GM18517 (cell line): ENCODE data around the gene SLC5A11.
"Not testable (repeated sequence)": the region's sequence is repeated elsewhere in the genome, so short reads cannot be mapped to it uniquely, and the experiment has no call there.

Experiments used
- ATAC-seq: cut with Tn5 transposase; IDR thresholded peaks from one replicate; pipeline ENCODE4 v1.9.1; 2021; ENCODE audit warnings: mild to moderate bottlenecking, moderate library complexity; ENCODE audit not compliant: unreplicated experiment

SLC5A11 gene

GRCh38 chr16:24856871-24857270 is 11.1 kb downstream of the SLC5A11 start:
- ATAC-seq = not testable (repeated sequence)

DNA sequence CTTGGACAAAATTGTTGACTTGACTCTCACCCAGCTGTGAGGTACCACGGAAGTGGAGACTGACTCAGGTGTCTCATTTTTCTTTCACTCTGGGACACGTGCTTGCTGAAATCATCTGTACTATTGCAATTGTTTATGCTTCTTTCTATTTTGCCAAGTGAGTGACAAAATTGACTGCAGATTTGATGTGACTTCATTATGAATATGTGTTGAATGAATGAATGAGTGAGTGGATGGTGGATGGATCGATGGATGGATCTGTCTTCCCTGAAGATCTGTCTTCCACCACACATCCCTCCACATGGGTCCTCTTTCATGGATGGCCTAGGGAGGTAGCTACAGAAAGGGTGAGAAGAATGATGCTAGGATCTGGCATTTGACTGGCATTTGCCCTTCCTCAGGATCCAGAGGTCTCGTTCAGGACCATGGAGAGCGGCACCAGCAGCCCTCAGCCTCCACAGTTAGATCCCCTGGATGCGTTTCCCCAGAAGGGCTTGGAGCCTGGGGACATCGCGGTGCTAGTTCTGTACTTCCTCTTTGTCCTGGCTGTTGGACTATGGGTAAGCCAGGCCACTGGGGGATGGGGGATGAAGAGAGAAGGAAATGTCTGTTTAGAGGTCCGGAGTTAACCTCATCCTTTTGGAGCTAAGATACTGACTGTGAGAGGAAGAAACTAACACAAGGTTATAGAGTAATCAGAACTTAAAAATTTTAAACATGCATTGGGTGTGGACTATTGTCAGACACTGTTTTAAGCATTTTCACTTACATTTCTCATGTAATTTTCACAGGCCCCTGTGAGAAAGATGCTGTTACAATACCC is 12.7 kb downstream of the SLC5A11 start:
- ATAC-seq = no peak

DNA sequence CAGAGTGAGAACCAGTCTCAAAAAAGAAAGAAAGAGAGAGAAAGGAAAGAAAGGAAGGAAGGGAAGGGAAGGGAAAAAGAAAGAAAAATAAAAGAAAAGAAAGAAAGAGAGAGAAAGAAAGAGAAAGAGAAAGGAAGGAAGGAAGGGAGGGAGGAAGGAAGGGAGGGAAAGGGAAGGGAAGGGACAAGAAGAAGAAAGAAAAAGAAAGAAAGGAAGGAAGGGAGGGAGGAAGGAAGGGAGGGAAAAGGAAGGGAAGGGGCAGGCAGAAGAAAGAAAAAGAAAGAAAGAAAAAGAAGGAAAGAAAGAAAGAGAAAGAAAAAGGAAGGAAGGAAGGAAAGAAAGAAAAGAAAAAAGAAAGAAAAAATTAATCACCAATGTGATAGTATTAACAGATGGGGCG is 15.7 kb downstream of the SLC5A11 start:
- ATAC-seq = no peak

DNA sequence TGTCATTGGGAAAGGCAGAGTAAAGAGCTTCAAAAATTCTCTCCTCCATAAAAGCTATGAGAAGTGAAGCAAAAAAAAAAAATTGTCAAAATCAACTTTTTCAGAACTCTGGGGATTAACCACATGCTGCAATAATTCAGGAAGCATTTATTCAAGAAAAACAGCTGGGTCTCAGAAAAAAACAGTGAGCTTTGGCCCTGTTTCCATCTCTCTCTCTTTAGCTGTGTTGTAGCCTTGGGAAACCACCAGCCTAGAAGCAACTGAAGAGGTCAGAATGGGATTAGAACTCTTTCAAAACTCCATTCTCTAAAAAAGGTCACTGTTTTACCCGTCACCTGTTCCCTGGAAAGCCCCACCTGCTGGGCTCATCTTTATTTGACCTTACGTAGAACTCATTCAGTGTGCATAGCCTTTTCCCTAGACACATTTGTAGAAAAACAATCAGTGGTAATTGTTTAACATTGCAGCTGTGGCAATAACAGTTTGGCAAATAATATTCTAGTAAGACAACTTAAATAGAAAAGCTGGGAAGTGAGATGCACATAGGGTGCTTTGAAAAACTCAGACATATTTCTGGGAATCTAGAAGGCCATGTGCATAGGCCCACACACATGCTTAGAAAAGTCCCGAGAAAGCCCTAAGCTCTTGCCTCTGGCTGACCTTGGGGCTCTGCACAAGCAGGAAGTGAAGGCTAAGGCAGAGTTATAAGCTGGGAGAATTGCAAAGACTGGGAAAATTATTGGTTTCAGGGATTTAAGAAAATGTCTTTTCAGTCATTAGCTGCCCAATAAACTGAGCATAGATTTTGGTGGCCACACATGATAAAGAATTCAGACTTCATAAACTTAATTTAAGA is 18.0 kb downstream of the SLC5A11 start:
- no peak for ATAC-seq

DNA sequence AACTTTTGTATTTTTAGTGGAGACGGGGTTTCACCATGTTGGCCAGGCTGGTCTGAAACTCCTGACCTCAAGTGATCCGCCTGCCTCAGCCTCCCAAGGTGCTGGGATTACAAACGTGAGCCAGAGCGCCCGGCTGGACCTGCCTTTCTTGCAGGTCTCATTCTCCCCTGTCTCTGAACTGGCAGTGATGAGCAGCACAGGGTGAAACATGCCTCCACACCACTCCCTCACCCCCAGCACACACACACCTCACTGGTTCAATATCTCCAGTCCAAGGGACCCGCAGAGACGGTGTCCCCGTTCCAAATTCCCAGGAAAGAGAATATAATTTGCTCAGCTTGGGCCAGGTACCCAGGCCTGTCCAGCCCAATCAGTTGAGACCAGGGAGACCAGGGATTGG is 23.3 kb downstream of the SLC5A11 start:
- no peak for ATAC-seq

GRCh38 chr16:24871891-24872290 is 26.1 kb downstream of the SLC5A11 start:
- ATAC-seq = no peak

DNA sequence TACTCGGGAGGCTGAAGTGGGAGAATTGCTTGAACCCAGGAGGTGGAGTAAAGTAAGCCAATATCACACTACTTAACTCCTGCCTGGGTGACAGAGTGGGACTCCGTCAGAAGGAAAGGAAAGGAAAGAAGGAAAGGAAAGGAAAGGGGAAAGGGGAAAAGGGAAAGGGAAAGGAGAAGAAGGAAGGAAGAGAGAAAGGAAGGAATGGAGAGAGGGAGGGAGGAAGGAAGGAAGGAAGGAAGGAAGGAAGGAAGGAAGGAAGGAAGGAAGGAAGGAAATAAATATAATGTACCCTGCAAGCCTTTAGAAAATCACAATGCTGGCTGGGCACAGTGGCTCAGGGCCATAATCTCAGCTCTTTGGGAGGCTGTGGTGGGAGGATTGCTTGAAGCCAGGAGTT is 27.3 kb downstream of the SLC5A11 start:
- no peak for ATAC-seq

DNA sequence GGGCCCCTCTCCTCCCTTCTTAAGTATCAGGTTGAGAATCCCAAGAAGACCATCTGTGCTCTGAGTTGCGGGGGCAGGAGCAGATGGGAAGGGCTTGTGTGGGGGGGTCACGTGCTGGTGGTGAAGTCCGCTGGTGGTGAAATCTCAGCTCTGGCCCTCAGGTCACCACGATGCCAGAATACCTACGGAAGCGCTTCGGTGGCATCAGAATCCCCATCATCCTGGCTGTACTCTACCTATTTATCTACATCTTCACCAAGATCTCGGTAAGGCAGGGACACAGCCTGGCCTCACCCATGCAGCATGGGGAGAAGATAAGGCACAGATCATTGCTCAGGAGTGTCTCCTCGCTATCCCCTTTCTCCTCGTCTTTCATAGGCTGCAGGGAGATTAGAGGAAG is 29.7 kb downstream of the SLC5A11 start:
- no peak for ATAC-seq

- no peak for ATAC-seq
Measured at GRCh38 chr16:24876231-24876630, 30.5 kb downstream of the SLC5A11 start.

DNA sequence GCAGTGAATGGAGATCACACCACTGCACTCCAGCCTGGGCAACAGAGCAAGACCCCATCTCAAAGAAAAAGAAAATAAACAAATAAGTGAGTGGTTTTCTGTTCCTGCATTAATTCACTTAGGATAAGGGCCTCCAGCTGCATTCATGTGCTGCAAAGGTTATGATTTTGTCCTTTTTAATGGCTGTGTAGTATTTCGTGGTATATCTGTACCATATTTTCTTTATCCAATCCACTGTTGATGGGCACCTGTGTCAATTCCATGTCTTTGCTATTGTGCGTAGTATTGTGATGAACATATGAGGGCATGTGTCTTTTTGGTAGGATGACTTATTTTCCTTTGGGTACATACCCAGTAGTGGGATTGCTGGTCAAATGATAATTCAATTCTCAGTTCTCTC is 33.9 kb downstream of the SLC5A11 start:
- no peak for ATAC-seq

DNA sequence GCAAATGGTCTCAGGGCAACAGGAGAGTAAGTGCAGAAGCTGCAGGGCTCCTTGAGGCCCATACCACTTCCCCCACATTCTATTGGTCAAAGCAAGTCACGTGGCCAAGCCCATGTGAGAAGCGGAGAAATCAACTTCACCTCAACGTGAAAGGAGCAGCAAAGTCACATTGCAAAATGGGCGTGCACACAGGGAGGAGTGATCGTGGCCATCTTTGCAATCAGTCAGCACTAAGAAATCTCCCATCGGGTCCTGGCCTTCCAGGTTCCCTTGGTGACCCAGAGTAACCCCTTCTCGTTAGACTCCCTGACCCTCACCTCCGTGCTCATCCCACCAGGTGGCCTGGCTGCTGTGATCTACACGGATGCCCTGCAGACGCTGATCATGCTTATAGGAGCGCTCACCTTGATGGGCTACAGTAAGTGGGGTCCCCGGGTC is 38.0 kb downstream of the SLC5A11 start:
- ATAC-seq = no peak

GRCh38 chr16:24887472-24887871 is 41.7 kb downstream of the SLC5A11 start:
- no peak for ATAC-seq

- ATAC-seq = no peak
Measured at GRCh38 chr16:24890746-24891145, 45.0 kb downstream of the SLC5A11 start.

DNA sequence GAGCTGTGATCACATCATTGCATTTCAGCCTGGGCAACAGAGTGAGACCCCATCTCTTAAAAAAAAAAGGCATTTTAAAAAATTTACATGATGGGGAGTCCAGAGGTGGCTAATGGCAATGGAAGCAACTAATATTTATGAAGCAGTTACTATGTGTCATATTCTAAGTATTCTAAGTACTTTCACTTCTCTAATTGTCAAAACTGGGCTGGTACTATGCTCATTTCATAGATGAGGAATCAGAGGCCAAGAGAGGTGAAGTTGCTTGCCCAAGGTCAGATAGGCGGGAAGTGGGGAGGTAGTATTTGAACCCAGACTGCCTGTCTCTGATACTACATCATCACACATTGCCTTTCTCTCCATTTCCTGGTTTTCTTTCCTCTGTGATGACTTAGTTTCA is 50.7 kb downstream of the SLC5A11 start:
- ATAC-seq = no peak

GRCh38 chr16:24897522-24897921 is 51.8 kb downstream of the SLC5A11 start:
- ATAC-seq = not testable (repeated sequence)

GRCh38 chr16:24900230-24900629 is 54.5 kb downstream of the SLC5A11 start:
- ATAC-seq = no peak

- no peak for ATAC-seq
Measured at GRCh38 chr16:24906199-24906808, 60.5 kb downstream of the SLC5A11 start.

DNA sequence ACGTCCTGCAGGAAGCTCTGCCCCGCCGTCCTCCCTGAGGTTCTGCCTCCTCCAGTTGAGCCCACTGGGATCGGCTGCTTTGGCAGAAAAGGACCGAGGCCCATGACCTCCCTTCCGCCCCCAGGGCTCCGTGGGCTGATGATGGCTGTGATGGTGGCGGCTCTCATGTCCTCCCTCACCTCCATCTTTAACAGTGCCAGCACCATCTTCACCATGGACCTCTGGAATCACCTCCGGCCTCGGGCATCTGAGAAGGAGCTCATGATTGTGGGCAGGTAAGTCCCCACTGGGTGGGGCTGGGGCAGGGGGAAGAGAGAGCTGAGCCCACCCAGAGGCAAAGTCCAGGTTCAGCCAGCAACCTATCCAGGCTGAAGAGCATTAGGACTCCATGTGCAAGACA is 61.1 kb downstream of the SLC5A11 start:
- no peak for ATAC-seq

- no peak for ATAC-seq
Measured at GRCh38 chr16:24908716-24909115, 63.0 kb downstream of the SLC5A11 start.

DNA sequence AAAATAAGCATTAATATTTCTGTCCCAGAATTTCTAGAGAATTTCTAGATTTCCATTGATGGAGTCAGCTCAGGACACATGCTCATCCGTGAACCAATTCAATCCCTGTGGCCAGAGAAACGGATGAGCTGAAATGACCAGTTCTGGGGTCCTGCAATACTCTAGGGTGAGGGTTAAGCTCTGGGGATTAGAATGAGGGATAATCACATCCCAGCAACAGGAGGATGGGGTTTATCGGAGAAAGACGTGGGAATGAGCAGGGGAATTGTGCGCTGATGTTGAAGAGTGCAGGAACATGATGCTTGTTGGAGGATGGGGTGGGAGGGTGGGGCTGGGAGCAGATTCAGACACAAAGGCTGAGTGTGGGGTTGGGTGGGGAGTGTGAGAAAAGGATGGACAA is 64.1 kb downstream of the SLC5A11 start:
- ATAC-seq = no peak

DNA sequence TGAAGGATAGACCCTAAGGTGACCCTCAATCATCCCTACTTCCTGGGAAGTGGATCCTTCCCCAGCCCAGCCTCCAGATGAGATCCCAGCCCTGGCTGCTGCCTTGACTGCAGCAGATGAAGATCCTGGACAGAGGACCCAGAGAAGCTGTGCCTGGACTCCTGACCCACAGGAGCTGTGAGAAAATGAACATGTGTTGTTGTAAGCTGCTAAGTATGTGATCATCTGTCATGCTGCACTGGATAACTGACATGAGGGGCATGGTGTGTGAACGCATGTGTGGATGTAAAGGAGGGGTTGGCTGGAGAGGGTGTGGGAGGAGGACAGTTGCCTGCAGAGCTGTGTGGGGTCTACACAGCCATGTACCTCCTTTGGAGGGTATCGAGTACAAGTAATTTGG is 69.3 kb downstream of the SLC5A11 start:
- ATAC-seq = no peak

DNA sequence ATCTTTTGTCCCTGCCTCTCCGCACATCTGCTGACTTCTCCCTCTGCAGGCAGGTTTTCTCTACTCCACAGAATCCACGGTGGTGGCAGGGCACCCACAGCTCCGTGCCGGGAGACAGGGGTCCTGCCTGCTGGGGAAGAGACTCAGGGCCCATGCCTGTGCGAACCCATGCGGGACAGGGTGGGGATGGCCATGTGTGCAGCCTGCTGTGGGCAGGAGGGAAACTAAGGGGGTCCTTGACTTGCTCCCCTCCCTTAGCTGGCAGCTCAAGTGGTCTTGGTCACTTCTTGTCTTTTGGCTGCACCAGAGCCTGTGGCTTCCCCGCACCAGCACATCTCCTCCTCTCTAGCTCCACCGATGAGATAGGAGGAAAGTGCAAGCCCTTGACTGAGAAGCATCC is 69.8 kb downstream of the SLC5A11 start:
- ATAC-seq = no peak
